GM12878 (cell line): ENCODE measurements around the gene CFAP52. TPM values are rescaled to one million over a fixed set of nuclear protein-coding genes. Genes with fewer than 3 reads are reported as not detected.

ENCODE experiments used
- ATAC-seq: fragments of 200-7000 bp; cut with Tn5 transposase; 3 replicates; pipeline ENCODE4 v1.9.1; 2020; ENCODE audit warnings: mild to moderate bottlenecking, moderate library complexity
- BruUV-seq: library from RNA; stranded (reverse); fragments of 400-500 nt; replicated peaks from 2 replicates; lab custom pipeline; 2021; lab: Mats Ljungman, UMichigan
- CTCF ChIA-PET: fragments of 300-600 bp; sonication (Branson Sonifier 250); formaldehyde crosslinking; extraction: SDS; loops from one replicate; lab custom pipeline; 2021; ENCODE audit warnings: inconsistent platforms; lab: Yijun Ruan, JAX
- POLR2A ChIA-PET: fragments of 350-600 bp; formaldehyde crosslinking; extraction: SDS; loops from one replicate; lab custom pipeline; 2021; ENCODE audit warnings: inconsistent platforms; lab: Charles Lee
- RAD21 ChIA-PET: fragments of 300-600 bp; sonication (Branson Sonifier 250); formaldehyde crosslinking; loops from one replicate; lab custom pipeline; 2023; ENCODE audit warnings: antibody characterized with exemption; ENCODE audit not compliant: unreplicated experiment; lab: Charles Lee
- SMC1A ChIA-PET: fragments of 300-600 bp; sonication (Branson Sonifier 250); formaldehyde crosslinking; loops from one replicate; lab custom pipeline; 2023; ENCODE audit not compliant: unreplicated experiment, uncharacterized antibody; lab: Charles Lee
- DNase-seq: peaks from one replicate; pipeline ENCODE4 v3.0.0-alpha.2; 2011; ENCODE audit warnings: low read depth, low spot score
- FAIRE-seq: peaks from 3 replicates; lab custom pipeline; 2011; peaks lifted over from hg19 to GRCh38; lab: Jason Lieb, UNC
- H2AFZ ChIP-seq: 2 replicates; pipeline ENCODE4 v1.6.0; 2011; ENCODE audit warnings: low read depth, low read length, control low read depth; ENCODE audit not compliant: control insufficient read depth
- H3K27ac ChIP-seq: 2 replicates; pipeline ENCODE4 v1.5.1; 2011; ENCODE audit warnings: control low read depth; ENCODE audit not compliant: control insufficient read depth, insufficient read depth
- H3K27me3 ChIP-seq, 2 experiments: replicated peaks in 1 of 2; 2 replicates each; pipeline versions ENCODE4 v1.6.0 to v1.6.1; 2011; ENCODE audit warnings: low read length in 1 of 2; ENCODE audit not compliant: control insufficient read depth in 2 of 2, insufficient read depth in 2 of 2
- H3K36me3 ChIP-seq, 2 experiments: 2 replicates each; pipeline ENCODE4 v1.5.1; 2011; ENCODE audit warnings: low read length in 1 of 2; ENCODE audit not compliant: control insufficient read depth in 2 of 2, insufficient read depth in 2 of 2
- H3K4me1 ChIP-seq: 2 replicates; pipeline ENCODE4 v1.6.1; 2011; ENCODE audit warnings: mild to moderate bottlenecking, low read length, moderate library complexity, mixed read lengths; ENCODE audit not compliant: control insufficient read depth, insufficient read depth
- H3K4me2 ChIP-seq: 2 replicates; pipeline ENCODE4 v1.6.0; 2011; ENCODE audit warnings: control low read depth; ENCODE audit not compliant: control insufficient read depth, insufficient read depth
- H3K4me3 ChIP-seq: fragments of 200-600 bp; sonication (generic); 2 replicates; pipeline ENCODE4 v1.5.1; 2016
- H3K79me2 ChIP-seq: 2 replicates; pipeline ENCODE4 v1.6.0; 2011; ENCODE audit warnings: low read length; ENCODE audit not compliant: control insufficient read depth, insufficient read depth
- H3K9ac ChIP-seq: 2 replicates; pipeline ENCODE4 v1.8.0; 2011; ENCODE audit warnings: low read length, control low read depth, mixed read lengths; ENCODE audit not compliant: control insufficient read depth, insufficient read depth
- H3K9me3 ChIP-seq: replicated peaks from 3 replicates; pipeline ENCODE4 v1.5.1; 2011; ENCODE audit warnings: mild to moderate bottlenecking, low read length; ENCODE audit not compliant: control insufficient read depth, insufficient read depth
- H4K20me1 ChIP-seq: 2 replicates; pipeline ENCODE4 v1.6.0; 2011; ENCODE audit not compliant: control insufficient read depth, insufficient read depth
- BCL11A ChIP-seq: IDR thresholded peaks from 2 replicates; pipeline ENCODE4 v1.6.1; 2011; ENCODE audit warnings: low read depth, low read length
- CBFB ChIP-seq: IDR thresholded peaks from 2 replicates; pipeline ENCODE4 v1.6.1; 2016; ENCODE audit warnings: antibody characterized with exemption, low read depth
- CEBPB ChIP-seq, 2 experiments: fragments of 150-350 bp in 1 of 2; IDR thresholded peaks; 2 replicates each; pipeline ENCODE4 v1.6.1; 2012 to 2014; ENCODE audit warnings: low read depth in 2 of 2, low read length in 2 of 2, borderline replicate concordance in 1 of 2, inconsistent platforms in 1 of 2
- GATAD2B ChIP-seq: fragments of 450-650 bp; conservative IDR thresholded peaks from 2 replicates; pipeline ENCODE4 v1.6.1; 2017; ENCODE audit warnings: low read depth, mild to moderate bottlenecking, moderate library complexity
- IRF4 ChIP-seq: IDR thresholded peaks from 2 replicates; pipeline ENCODE4 v1.6.1; 2011; ENCODE audit warnings: low read depth, low read length
- JUND ChIP-seq: IDR thresholded peaks from 2 replicates; pipeline ENCODE4 v1.6.1; 2012; ENCODE audit warnings: low read depth, mild to moderate bottlenecking, low read length, improper control_type of control experiment, moderate library complexity
- KAT2A ChIP-seq: conservative IDR thresholded peaks from 2 replicates; pipeline ENCODE4 v1.6.1; 2011; ENCODE audit warnings: low read depth, low read length; ENCODE audit not compliant: control insufficient read depth
- MEF2B ChIP-seq: fragments of 450-650 bp; IDR thresholded peaks from 2 replicates; pipeline ENCODE4 v1.6.1; 2018; ENCODE audit warnings: mild to moderate bottlenecking, moderate library complexity; ENCODE audit not compliant: partially characterized antibody, poor library complexity, severe bottlenecking
- NFIC ChIP-seq: IDR thresholded peaks from 2 replicates; pipeline ENCODE4 v1.6.1; 2012; ENCODE audit warnings: low read depth, mild to moderate bottlenecking, inconsistent platforms, low read length, moderate library complexity
- PRDM15 ChIP-seq: fragments of 450-650 bp; formaldehyde crosslinking; IDR thresholded peaks from 2 replicates; pipeline ENCODE4 v1.4.0; 2020; ENCODE audit warnings: mild to moderate bottlenecking, moderate library complexity
- RBBP5 ChIP-seq: fragments of 200-600 bp; sonication (generic); conservative IDR thresholded peaks from 2 replicates; pipeline ENCODE4 v1.6.1; 2016
- SKIL ChIP-seq: fragments of 450-650 bp; IDR thresholded peaks from 2 replicates; pipeline ENCODE4 v1.6.1; 2017; ENCODE audit warnings: mild to moderate bottlenecking, low read depth, inconsistent platforms; ENCODE audit not compliant: poor library complexity, severe bottlenecking
- TCF12 ChIP-seq: IDR thresholded peaks from 2 replicates; pipeline ENCODE4 v1.6.1; 2011; ENCODE audit warnings: low read depth, mild to moderate bottlenecking, low read length
- ZNF207 ChIP-seq: fragments of 450-650 bp; IDR thresholded peaks from 2 replicates; pipeline ENCODE4 v1.6.1; 2014; ENCODE audit warnings: antibody characterized with exemption, mild to moderate bottlenecking, borderline replicate concordance
- ZNF24 ChIP-seq: fragments of 450-650 bp; IDR thresholded peaks from 2 replicates; pipeline ENCODE4 v1.6.1; 2017; ENCODE audit warnings: antibody characterized with exemption, mild to moderate bottlenecking
- WGBS: methylation state at CpG from one replicate; pipeline ENCODE4 v1.1.6; 2016; ENCODE audit warnings: low lambda C conversion rate; ENCODE audit not compliant: insufficient replicate concordance, insufficient coverage; ENCODE audit errors: missing lambda C conversion rate; 5-methylcytosine and 5-hydroxymethylcytosine counted together
- in situ Hi-C: fragments of 300-500 bp; cut with MboI; formaldehyde crosslinking; loops from 9 replicates; pipeline ENCODE4 v1.14.3; 2018; ENCODE audit warnings: mixed read lengths
- intact Hi-C: fragments of 100-400 bp; cut with micrococcal nuclease; formaldehyde crosslinking; loops from one replicate; pipeline ENCODE4 v1.14.2; 2022; ENCODE audit not compliant: unreplicated experiment
- polyA plus RNA-seq, 11 experiments: library from polyadenylated mRNA; depleted of rRNA in 4 of 11; unstranded in 6 of 11; stranded (reverse) in 5 of 11; fragments of >200 nt; fragmentation: Nextera tagmentation in 4 of 11; fragmentation: Illumina TruSeq in 1 of 11; extraction: Ambion mirVana in 4 of 11; extraction: Trizol in 1 of 11; gene quantifications; 1 replicate in 1 of 11; 2 replicates in 10 of 11; pipeline versions ENCODE4 v1.2.1 to v1.2.3, GENCODE V29; 2011 to 2016; ENCODE audit warnings: inconsistent platforms in 2 of 11, missing spikeins in 2 of 11, low read depth in 1 of 11
- total RNA-seq, 4 experiments: library from RNA; depleted of rRNA in 3 of 4; stranded (reverse); fragments of >200 nt in 3 of 4; fragmentation: Illumina TruSeq in 1 of 4; extraction: Trizol in 1 of 4; gene quantifications; 2 replicates each; pipeline versions ENCODE4 v1.2.1 to v1.2.3, GENCODE V29; 2013 to 2021

Gene CFAP52
- total and polyA plus RNA-seq, 10 of the 15 experiments (the other 5 are each of a cell fraction or from before 2014, with no cell fraction given), result 0.05 to 0.14 TPM; not detected in 8

- Histone ChIP-seq H3K36me3 (no peaks in the 10 kb centered on the region), H3K79me2 (no peaks in the 10 kb centered on the region), H3K27ac (no peak overlapping the region), H3K4me1 (no peaks in the 10 kb centered on the region), H3K4me2 (no peak overlapping the region), H4K20me1 (no peaks in the 10 kb centered on the region), H2AFZ (no peak overlapping the region)
- ChIA-PET POLR2A (no interaction called here), CTCF (no interaction called here), RAD21 (no interaction called here)
- no peak for DNase-seq
- in situ Hi-C loops (no loop called here), intact Hi-C loops (no loop called here)
- BruUV-seq, result no TSS peak
- 2% methylated on average over 2 of the region's 2 CpGs for WGBS
- no peak for TF ChIP-seq PRDM15 (CRISPR knock-in tag)
- TF ChIP-seq TCF12, result no peak
- no peak for TF ChIP-seq BCL11A
- TF ChIP-seq ZNF24, result no peak
- TF ChIP-seq IRF4, result no peak
- TF ChIP-seq, all 136 proteins: peak for 0
- ATAC-seq (no peak), FAIRE-seq (no peak)
- Histone ChIP-seq H3K9ac (no peak overlapping the region), H3K27me3 (no peaks in the 10 kb centered on the region), H3K4me3 (no peak overlapping the region), H3K9me3 (no peaks in the 10 kb centered on the region)
- SMC1A ChIA-PET, result no interaction called here
These were observed 35.1 kb downstream of the CFAP52 start for GRCh38 chr17:9611557-9611956.

GRCh38 chr17:9612006-9612405, 35.6 kb downstream of the CFAP52 start:
- RAD21 ChIA-PET, result no interaction called here
- TF ChIP-seq CBFB (no peak), NFIC (no peak), ZNF207 (no peak), KAT2A (no peak), RBBP5 (no peak), CEBPB (IDR thresholded peaks at IDR 0.05; ENCODE audit: borderline replicate concordance in 1 of 2, low read depth in 2 of 2, low read length in 2 of 2) (no peak), JUND (no peak), MEF2B (no peak), GATAD2B (no peak), SKIL (no peak)

More at GRCh38 chr17:9612006-9612405, 35.6 kb downstream of the CFAP52 start:
- WGBS, result 44% methylated on average over 9 of the region's 9 CpGs
- H3K9ac ChIP-seq, result no peak overlapping the region
- no peaks in the 10 kb centered on the region for H3K36me3 ChIP-seq
- no peaks in the 10 kb centered on the region for H4K20me1 ChIP-seq
- no peak overlapping the region for H2AFZ ChIP-seq
- in situ Hi-C loops, result no loop called here
- no peaks in the 10 kb centered on the region for H3K4me1 ChIP-seq
- intact Hi-C loops, result no loop called here
- FAIRE-seq (no peak), DNase-seq (no peak), ATAC-seq (no peak)
- H3K79me2 ChIP-seq, result no peaks in the 10 kb centered on the region
- ChIA-PET CTCF (no interaction called here), POLR2A (no interaction called here), SMC1A (no interaction called here)
- no peaks in the 10 kb centered on the region for H3K27me3 ChIP-seq
- no peaks in the 10 kb centered on the region for H3K9me3 ChIP-seq
- no peak overlapping the region for H3K4me2 ChIP-seq
- no peak overlapping the region for H3K27ac ChIP-seq
- no TSS peak for BruUV-seq
- H3K4me3 ChIP-seq, result no peak overlapping the region
